Astrocyte (in vitro differentiated cells and primary cell): Measurements from ENCODE around the gene STAT1. TPM values are rescaled to one million over a fixed set of nuclear protein-coding genes. Genes with fewer than 3 reads are reported as not detected.

Experiments used
- DNase-seq: peaks from one replicate; pipeline ENCODE4 v3.0.0-alpha.2; 2010; ENCODE audit warnings: low read depth
- FAIRE-seq: peaks from 2 replicates; lab custom pipeline; 2011; peaks lifted over from hg19 to GRCh38; lab: Jason Lieb, UNC
- H2AFZ ChIP-seq: 2 replicates; pipeline ENCODE4 v1.6.0; 2012; ENCODE audit warnings: low read depth, low read length, inconsistent platforms
- H3K27ac ChIP-seq: 2 replicates; pipeline ENCODE4 v1.5.1; 2011; ENCODE audit warnings: low read depth, low read length, inconsistent platforms
- H3K27me3 ChIP-seq: 2 replicates; pipeline ENCODE4 v1.6.0; 2011; ENCODE audit warnings: low read length, inconsistent platforms; ENCODE audit not compliant: insufficient read depth
- H3K36me3 ChIP-seq: 2 replicates; pipeline ENCODE4 v1.5.1; 2011; ENCODE audit warnings: low read length, inconsistent platforms; ENCODE audit not compliant: insufficient read depth
- H3K4me1 ChIP-seq: 2 replicates; pipeline ENCODE4 v1.5.1; 2011; ENCODE audit warnings: low read length, inconsistent platforms; ENCODE audit not compliant: insufficient read depth
- H3K4me2 ChIP-seq: 2 replicates; pipeline ENCODE4 v1.6.0; 2012; ENCODE audit warnings: low read length, inconsistent platforms
- H3K4me3 ChIP-seq: 2 replicates; pipeline ENCODE4 v1.5.1; 2011; ENCODE audit warnings: low read depth, mild to moderate bottlenecking, low read length, inconsistent platforms; ENCODE audit not compliant: insufficient read depth
- H3K79me2 ChIP-seq: 2 replicates; pipeline ENCODE4 v1.6.0; 2012; ENCODE audit warnings: mild to moderate bottlenecking, low read length, inconsistent platforms; ENCODE audit not compliant: insufficient read depth
- H3K9ac ChIP-seq: 2 replicates; pipeline ENCODE4 v1.6.0; 2012; ENCODE audit warnings: mild to moderate bottlenecking, low read length, inconsistent platforms
- H3K9me3 ChIP-seq: 2 replicates; pipeline ENCODE4 v1.5.1; 2012; ENCODE audit warnings: low read depth, mild to moderate bottlenecking, low read length, inconsistent platforms; ENCODE audit not compliant: insufficient read depth
- H4K20me1 ChIP-seq: 2 replicates; pipeline ENCODE4 v1.6.0; 2012; ENCODE audit warnings: low read length, inconsistent platforms; ENCODE audit not compliant: insufficient read depth
- H3K27ac Mint-ChIP-seq: one replicate; pipeline ENCODE4 v1.8.0; 2021; ENCODE audit warnings: mild to moderate bottlenecking, mixed read lengths; ENCODE audit not compliant: unreplicated experiment
- H3K27me3 Mint-ChIP-seq: one replicate; pipeline ENCODE4 v1.8.0; 2021; ENCODE audit warnings: low read depth, mixed read lengths; ENCODE audit not compliant: unreplicated experiment
- H3K36me3 Mint-ChIP-seq: one replicate; pipeline ENCODE4 v1.8.0; 2021; ENCODE audit warnings: low read depth, mixed read lengths; ENCODE audit not compliant: unreplicated experiment
- H3K4me1 Mint-ChIP-seq: one replicate; pipeline ENCODE4 v1.8.0; 2021; ENCODE audit warnings: low read depth, mixed read lengths; ENCODE audit not compliant: unreplicated experiment
- H3K4me3 Mint-ChIP-seq: one replicate; pipeline ENCODE4 v1.8.0; 2021; ENCODE audit warnings: mild to moderate bottlenecking, moderate library complexity, mixed read lengths; ENCODE audit not compliant: unreplicated experiment
- H3K9me3 Mint-ChIP-seq: one replicate; pipeline ENCODE4 v1.8.0; 2021; ENCODE audit warnings: mild to moderate bottlenecking, mixed read lengths; ENCODE audit not compliant: unreplicated experiment
- EZH2 ChIP-seq: IDR thresholded peaks from 2 replicates; pipeline ENCODE4 v1.6.1; 2012; ENCODE audit warnings: mild to moderate bottlenecking, low read length, inconsistent platforms; ENCODE audit not compliant: insufficient read depth
- total RNA-seq: library from RNA; stranded (reverse); gene quantifications from 2 replicates; pipeline ENCODE4 v1.2.1, GENCODE V29; 2021
- TF ChIP-seq, protein P1 (sequence below): IDR thresholded peaks from 2 replicates; pipeline ENCODE4 v1.5.1; 2011; ENCODE audit warnings: low read depth, mild to moderate bottlenecking, inconsistent platforms, low read length, moderate library complexity; ENCODE audit not compliant: insufficient read depth

Gene STAT1
- total RNA-seq, 1 donor from 2014 or later = 377 TPM

DNA sequence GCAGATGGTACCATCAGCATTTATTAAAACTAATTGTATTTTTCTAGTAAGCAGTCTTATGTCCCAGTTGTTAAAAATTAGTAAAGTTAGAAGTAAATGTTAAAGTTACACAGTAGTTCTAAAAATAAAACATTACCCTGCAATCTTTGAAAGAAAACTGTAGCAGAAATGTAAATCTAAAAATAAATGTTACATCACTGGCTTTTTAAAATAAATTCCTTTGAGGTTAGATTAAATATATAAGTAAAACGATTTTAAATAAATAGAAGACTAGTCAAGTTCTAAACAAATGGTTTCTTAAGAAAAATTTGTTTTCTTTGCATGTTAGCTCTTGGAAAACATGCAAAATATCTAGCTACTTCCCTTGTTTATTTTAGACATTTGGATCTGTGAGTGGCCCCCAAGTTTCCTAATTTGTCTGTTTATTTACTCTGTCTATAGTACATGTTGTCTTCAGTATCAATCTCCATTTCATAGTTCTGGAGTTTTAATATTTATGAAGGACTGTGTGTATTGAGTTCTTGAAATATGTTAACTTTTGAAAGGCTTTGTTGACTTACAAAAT lies 75.1 kb downstream of the STAT1 start:
- Histone ChIP-seq H3K27ac (no peak overlapping the region), H3K36me3 (peaks cover 6% of the 10 kb centered on the region), H2AFZ (no peak overlapping the region), H3K4me1 (peaks cover 3% of the 10 kb centered on the region), H3K9me3 (no peaks in the 10 kb centered on the region), H4K20me1 (no peaks in the 10 kb centered on the region), H3K79me2 (no peaks in the 10 kb centered on the region), H3K4me2 (no peak overlapping the region), H3K9ac (no peak overlapping the region), H3K27me3 (no peaks in the 10 kb centered on the region), H3K4me3 (no peak overlapping the region)
- FAIRE-seq = no peak
- Mint-ChIP-seq H3K4me3 (no peak overlapping the region), H3K9me3 (no peaks in the 10 kb centered on the region), H3K27ac (peak overlapping the region; percentile 34), H3K4me1 (peaks cover 13% of the 10 kb centered on the region), H3K36me3 (peaks cover 2% of the 10 kb centered on the region), H3K27me3 (no peaks in the 10 kb centered on the region)
- no peak for DNase-seq
- TF ChIP-seq, protein P1, sequence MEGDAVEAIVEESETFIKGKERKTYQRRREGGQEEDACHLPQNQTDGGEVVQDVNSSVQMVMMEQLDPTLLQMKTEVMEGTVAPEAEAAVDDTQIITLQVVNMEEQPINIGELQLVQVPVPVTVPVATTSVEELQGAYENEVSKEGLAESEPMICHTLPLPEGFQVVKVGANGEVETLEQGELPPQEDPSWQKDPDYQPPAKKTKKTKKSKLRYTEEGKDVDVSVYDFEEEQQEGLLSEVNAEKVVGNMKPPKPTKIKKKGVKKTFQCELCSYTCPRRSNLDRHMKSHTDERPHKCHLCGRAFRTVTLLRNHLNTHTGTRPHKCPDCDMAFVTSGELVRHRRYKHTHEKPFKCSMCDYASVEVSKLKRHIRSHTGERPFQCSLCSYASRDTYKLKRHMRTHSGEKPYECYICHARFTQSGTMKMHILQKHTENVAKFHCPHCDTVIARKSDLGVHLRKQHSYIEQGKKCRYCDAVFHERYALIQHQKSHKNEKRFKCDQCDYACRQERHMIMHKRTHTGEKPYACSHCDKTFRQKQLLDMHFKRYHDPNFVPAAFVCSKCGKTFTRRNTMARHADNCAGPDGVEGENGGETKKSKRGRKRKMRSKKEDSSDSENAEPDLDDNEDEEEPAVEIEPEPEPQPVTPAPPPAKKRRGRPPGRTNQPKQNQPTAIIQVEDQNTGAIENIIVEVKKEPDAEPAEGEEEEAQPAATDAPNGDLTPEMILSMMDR = no peak
- TF ChIP-seq EZH2 = no peak

DNA sequence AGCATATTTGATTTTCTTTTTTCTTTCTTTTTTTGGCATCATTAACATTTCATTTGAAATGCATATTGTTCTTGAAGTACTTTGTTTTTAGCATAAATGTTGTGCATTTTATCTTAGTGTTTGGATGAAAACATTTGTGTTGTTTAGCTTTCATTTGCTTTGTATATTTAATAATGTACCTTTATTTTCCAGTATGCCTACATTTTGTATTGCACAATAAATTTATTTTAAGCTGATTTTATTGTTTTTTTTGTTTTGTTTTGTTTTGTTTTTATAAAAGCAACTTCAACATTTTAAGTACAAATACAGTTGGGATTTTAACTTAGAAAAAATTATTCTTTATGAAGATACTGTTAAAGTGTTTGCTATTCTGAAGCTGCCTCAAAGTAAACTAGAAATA lies 78.9 kb downstream of the STAT1 start:
- peaks cover 25% of the 10 kb centered on the region for H3K36me3 ChIP-seq
- H3K27ac ChIP-seq = no peak overlapping the region
- Mint-ChIP-seq H3K27ac (no peak overlapping the region), H3K27me3 (no peaks in the 10 kb centered on the region), H3K4me1 (peaks cover 8% of the 10 kb centered on the region), H3K4me3 (no peak overlapping the region), H3K36me3 (peaks cover 6% of the 10 kb centered on the region), H3K9me3 (no peaks in the 10 kb centered on the region)
- H2AFZ ChIP-seq = no peak overlapping the region
- no peaks in the 10 kb centered on the region for H3K9me3 ChIP-seq
- no peak for DNase-seq
- no peak overlapping the region for H3K9ac ChIP-seq
- H3K79me2 ChIP-seq = peaks cover 4% of the 10 kb centered on the region
- H3K4me3 ChIP-seq = no peak overlapping the region
- H3K4me1 ChIP-seq = peaks cover 3% of the 10 kb centered on the region
- H3K4me2 ChIP-seq = no peak overlapping the region
- H3K27me3 ChIP-seq = no peaks in the 10 kb centered on the region
- no peak for FAIRE-seq
- no peaks in the 10 kb centered on the region for H4K20me1 ChIP-seq
- TF ChIP-seq EZH2 = no peak
- TF ChIP-seq, protein P1 = no peak

DNA sequence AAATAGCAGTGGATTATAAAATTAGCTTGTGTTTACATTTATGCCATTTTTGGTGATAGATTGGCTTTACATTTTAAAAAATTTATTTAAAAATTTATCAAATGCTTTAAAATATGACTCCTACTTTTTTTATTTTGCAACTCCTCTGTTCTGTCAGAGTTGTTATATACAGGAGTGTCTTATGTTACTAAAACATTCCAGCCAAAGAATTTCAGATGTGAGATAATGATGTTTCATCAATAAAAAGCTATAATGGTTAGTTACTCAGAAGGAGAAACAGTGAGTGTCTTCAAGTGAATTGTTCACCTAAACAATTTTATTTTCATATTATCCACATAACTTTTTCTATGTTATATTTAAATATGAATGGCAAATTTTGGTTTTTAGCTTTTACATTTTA lies 80.6 kb downstream of the STAT1 start:
- H3K27me3 Mint-ChIP-seq = no peaks in the 10 kb centered on the region
- TF ChIP-seq, protein P1 = no peak
- TF ChIP-seq EZH2 = no peak
- Histone ChIP-seq H3K27me3 (no peaks in the 10 kb centered on the region), H3K36me3 (peaks cover 27% of the 10 kb centered on the region), H2AFZ (no peak overlapping the region), H3K9me3 (no peaks in the 10 kb centered on the region), H3K9ac (no peak overlapping the region), H3K79me2 (peaks cover 4% of the 10 kb centered on the region), H3K4me3 (no peak overlapping the region), H3K4me2 (no peak overlapping the region), H4K20me1 (no peaks in the 10 kb centered on the region), H3K4me1 (no peaks in the 10 kb centered on the region), H3K27ac (no peak overlapping the region)
- H3K4me3 Mint-ChIP-seq = no peak overlapping the region
- FAIRE-seq = no peak
- H3K27ac Mint-ChIP-seq = no peak overlapping the region
- no peak for DNase-seq
- no peaks in the 10 kb centered on the region for H3K9me3 Mint-ChIP-seq
- peaks cover 9% of the 10 kb centered on the region for H3K36me3 Mint-ChIP-seq
- H3K4me1 Mint-ChIP-seq = peaks cover 6% of the 10 kb centered on the region
